ENCODE measurements around the gene DENND11. TPM values are rescaled to one million over a fixed set of nuclear protein-coding genes. Genes with fewer than 3 reads are reported as not detected.

Gene DENND11
- total and polyA plus RNA-seq, 10 of the 15 experiments (the other 5 are each of a cell fraction or from before 2014, with no cell fraction given), result 2.7 to 47.0 (median 26.6) TPM

DNA sequence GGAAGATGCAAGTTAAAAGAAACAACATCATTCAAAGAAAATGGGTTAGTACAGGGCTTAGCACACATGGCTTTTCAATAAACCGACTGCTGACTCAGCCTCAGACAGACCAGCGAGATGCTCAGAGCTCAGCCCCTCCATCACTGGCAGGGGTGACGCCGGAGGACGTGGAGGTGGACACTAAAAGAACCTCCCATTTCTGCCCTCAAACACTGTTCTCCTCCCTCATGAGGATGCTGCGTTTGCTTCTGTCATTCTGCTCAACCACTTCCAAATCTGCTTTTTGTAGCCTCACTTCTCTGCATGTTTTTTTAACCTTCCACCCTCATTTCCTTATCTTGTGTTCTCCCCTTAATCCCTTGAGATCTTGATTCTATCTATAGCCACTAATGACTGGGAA lies 15.3 kb downstream of the DENND11 start:
- Histone ChIP-seq H3K9me3 (replicated peaks; ENCODE audit: control insufficient read depth, insufficient read depth, low read length) (no peaks in the 10 kb centered on the region), H3K4me3 (no peak overlapping the region), H3K9ac (ENCODE audit: control insufficient read depth, insufficient read depth, low read length) (no peak overlapping the region), H2AFZ (ENCODE audit: control insufficient read depth, low read depth, low read length) (no peak overlapping the region), H4K20me1 (ENCODE audit: control insufficient read depth, insufficient read depth) (no peaks in the 10 kb centered on the region), H3K27ac (ENCODE audit: control insufficient read depth, insufficient read depth) (no peak overlapping the region), H3K36me3 (ENCODE audit: control insufficient read depth in 2 of 2, insufficient read depth in 2 of 2, low read length in 1 of 2) (peaks cover 7 to 13% of the 10 kb centered on the region in 2 experiments; a peak in 3 of 4 replicates), H3K4me1 (ENCODE audit: control insufficient read depth, insufficient read depth, low read length) (no peaks in the 10 kb centered on the region), H3K27me3 (replicated peaks in 1 of 2; ENCODE audit: control insufficient read depth in 2 of 2, insufficient read depth in 2 of 2, low read length in 1 of 2) (no peaks in the 10 kb centered on the region), H3K79me2 (ENCODE audit: control insufficient read depth, insufficient read depth, low read length) (peaks cover 4% of the 10 kb centered on the region; the same call in 1 of the 2 replicates), H3K4me2 (ENCODE audit: control insufficient read depth, insufficient read depth) (no peak overlapping the region)
- no peak for DNase-seq (ENCODE audit: low read depth, low spot score)
- intact Hi-C loops (cut with micrococcal nuclease; ENCODE audit: unreplicated experiment), result no loop called here
- SMC1A ChIA-PET (ENCODE audit: uncharacterized antibody, unreplicated experiment), result interaction anchor here (1.1 kb wide), 1 partner anchor 14 kb away, joined by 3 read pairs; no protein-coding TSS in a partner anchor
- POLR2A ChIA-PET, result no interaction called here
- FAIRE-seq, result no peak
- CTCF ChIA-PET, result interaction anchor here (1.3 to 2.0 kb wide), 2 partner anchors 9 to 33 kb away, joined by 5 to 6 read pairs; no protein-coding TSS in a partner anchor
- no peak for ATAC-seq
- WGBS (ENCODE audit: insufficient coverage, insufficient replicate concordance, low lambda C conversion rate, missing lambda C conversion rate), result 99% methylated on average over 6 of the region's 6 CpGs
- in situ Hi-C loops (cut with MboI), result no loop called here
- RAD21 ChIA-PET (ENCODE audit: unreplicated experiment), result interaction anchor here (1.5 kb wide), 1 partner anchor 22 kb away, joined by 3 read pairs; the partner anchor contains the start of gene WEE2
- no TSS peak for BruUV-seq (replicated peaks)
- TF ChIP-seq JUND (IDR thresholded peaks at IDR 0.05; ENCODE audit: low read depth, low read length), result no peak
- TF ChIP-seq, protein P1, sequence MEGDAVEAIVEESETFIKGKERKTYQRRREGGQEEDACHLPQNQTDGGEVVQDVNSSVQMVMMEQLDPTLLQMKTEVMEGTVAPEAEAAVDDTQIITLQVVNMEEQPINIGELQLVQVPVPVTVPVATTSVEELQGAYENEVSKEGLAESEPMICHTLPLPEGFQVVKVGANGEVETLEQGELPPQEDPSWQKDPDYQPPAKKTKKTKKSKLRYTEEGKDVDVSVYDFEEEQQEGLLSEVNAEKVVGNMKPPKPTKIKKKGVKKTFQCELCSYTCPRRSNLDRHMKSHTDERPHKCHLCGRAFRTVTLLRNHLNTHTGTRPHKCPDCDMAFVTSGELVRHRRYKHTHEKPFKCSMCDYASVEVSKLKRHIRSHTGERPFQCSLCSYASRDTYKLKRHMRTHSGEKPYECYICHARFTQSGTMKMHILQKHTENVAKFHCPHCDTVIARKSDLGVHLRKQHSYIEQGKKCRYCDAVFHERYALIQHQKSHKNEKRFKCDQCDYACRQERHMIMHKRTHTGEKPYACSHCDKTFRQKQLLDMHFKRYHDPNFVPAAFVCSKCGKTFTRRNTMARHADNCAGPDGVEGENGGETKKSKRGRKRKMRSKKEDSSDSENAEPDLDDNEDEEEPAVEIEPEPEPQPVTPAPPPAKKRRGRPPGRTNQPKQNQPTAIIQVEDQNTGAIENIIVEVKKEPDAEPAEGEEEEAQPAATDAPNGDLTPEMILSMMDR (IDR thresholded peaks at IDR 0.05 in 2 of 3, conservative IDR thresholded peaks at IDR 0.05 in 1 of 3; ENCODE audit: control insufficient read depth in 2 of 3, extremely low read depth in 1 of 3, insufficient read depth in 1 of 3, low read depth in 3 of 3, low read length in 3 of 3), result no peak
- TF ChIP-seq DPF2 (IDR thresholded peaks at IDR 0.05), result no peak
- no peak for TF ChIP-seq KAT2A (conservative IDR thresholded peaks at IDR 0.05; ENCODE audit: control insufficient read depth, low read depth, low read length)
- TF ChIP-seq, protein P2, sequence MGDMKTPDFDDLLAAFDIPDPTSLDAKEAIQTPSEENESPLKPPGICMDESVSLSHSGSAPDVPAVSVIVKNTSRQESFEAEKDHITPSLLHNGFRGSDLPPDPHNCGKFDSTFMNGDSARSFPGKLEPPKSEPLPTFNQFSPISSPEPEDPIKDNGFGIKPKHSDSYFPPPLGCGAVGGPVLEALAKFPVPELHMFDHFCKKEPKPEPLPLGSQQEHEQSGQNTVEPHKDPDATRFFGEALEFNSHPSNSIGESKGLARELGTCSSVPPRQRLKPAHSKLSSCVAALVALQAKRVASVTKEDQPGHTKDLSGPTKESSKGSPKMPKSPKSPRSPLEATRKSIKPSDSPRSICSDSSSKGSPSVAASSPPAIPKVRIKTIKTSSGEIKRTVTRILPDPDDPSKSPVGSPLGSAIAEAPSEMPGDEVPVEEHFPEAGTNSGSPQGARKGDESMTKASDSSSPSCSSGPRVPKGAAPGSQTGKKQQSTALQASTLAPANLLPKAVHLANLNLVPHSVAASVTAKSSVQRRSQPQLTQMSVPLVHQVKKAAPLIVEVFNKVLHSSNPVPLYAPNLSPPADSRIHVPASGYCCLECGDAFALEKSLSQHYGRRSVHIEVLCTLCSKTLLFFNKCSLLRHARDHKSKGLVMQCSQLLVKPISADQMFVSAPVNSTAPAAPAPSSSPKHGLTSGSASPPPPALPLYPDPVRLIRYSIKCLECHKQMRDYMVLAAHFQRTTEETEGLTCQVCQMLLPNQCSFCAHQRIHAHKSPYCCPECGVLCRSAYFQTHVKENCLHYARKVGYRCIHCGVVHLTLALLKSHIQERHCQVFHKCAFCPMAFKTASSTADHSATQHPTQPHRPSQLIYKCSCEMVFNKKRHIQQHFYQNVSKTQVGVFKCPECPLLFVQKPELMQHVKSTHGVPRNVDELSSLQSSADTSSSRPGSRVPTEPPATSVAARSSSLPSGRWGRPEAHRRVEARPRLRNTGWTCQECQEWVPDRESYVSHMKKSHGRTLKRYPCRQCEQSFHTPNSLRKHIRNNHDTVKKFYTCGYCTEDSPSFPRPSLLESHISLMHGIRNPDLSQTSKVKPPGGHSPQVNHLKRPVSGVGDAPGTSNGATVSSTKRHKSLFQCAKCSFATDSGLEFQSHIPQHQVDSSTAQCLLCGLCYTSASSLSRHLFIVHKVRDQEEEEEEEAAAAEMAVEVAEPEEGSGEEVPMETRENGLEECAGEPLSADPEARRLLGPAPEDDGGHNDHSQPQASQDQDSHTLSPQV (IDR thresholded peaks at IDR 0.05), result no peak
- no peak for TF ChIP-seq CEBPB (IDR thresholded peaks at IDR 0.05; ENCODE audit: borderline replicate concordance in 1 of 2, low read depth in 2 of 2, low read length in 2 of 2)
- no peak for TF ChIP-seq RFX5 (IDR thresholded peaks at IDR 0.05; ENCODE audit: low read depth, low read length)
- TF ChIP-seq STAT3 (IDR thresholded peaks at IDR 0.05; ENCODE audit: low read depth, low read length), result no peak
- TF ChIP-seq ZNF274 (IDR thresholded peaks at IDR 0.05; ENCODE audit: insufficient read depth, insufficient read length), result no peak
- TF ChIP-seq NFIC (IDR thresholded peaks at IDR 0.05; ENCODE audit: low read depth, low read length), result no peak
- no peak for TF ChIP-seq SRF (IDR thresholded peaks at IDR 0.05; ENCODE audit: low read depth in 2 of 2, low read length in 2 of 2)
- TF ChIP-seq NFYB (IDR thresholded peaks at IDR 0.05; ENCODE audit: insufficient read depth, low read depth, low read length), result no peak
- TF ChIP-seq, protein P3, sequence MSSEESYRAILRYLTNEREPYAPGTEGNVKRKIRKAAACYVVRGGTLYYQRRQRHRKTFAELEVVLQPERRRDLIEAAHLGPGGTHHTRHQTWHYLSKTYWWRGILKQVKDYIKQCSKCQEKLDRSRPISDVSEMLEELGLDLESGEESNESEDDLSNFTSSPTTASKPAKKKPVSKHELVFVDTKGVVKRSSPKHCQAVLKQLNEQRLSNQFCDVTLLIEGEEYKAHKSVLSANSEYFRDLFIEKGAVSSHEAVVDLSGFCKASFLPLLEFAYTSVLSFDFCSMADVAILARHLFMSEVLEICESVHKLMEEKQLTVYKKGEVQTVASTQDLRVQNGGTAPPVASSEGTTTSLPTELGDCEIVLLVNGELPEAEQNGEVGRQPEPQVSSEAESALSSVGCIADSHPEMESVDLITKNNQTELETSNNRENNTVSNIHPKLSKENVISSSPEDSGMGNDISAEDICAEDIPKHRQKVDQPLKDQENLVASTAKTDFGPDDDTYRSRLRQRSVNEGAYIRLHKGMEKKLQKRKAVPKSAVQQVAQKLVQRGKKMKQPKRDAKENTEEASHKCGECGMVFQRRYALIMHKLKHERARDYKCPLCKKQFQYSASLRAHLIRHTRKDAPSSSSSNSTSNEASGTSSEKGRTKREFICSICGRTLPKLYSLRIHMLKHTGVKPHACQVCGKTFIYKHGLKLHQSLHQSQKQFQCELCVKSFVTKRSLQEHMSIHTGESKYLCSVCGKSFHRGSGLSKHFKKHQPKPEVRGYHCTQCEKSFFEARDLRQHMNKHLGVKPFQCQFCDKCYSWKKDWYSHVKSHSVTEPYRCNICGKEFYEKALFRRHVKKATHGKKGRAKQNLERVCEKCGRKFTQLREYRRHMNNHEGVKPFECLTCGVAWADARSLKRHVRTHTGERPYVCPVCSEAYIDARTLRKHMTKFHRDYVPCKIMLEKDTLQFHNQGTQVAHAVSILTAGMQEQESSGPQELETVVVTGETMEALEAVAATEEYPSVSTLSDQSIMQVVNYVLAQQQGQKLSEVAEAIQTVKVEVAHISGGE (CRISPR knock-in tag; IDR thresholded peaks at IDR 0.05), result no peak
- TF ChIP-seq CREB1 (IDR thresholded peaks at IDR 0.05; ENCODE audit: low read depth), result no peak
- TF ChIP-seq CREM (IDR thresholded peaks at IDR 0.05; ENCODE audit: low read depth), result no peak
- no peak for TF ChIP-seq SMARCA5 (IDR thresholded peaks at IDR 0.05)
